HG03135 (cell line): Measurements from ENCODE around the gene WBP2.

Source experiments
- ATAC-seq: cut with Tn5 transposase; IDR thresholded peaks from one replicate; pipeline ENCODE4 v1.9.1; 2021; ENCODE audit warnings: mild to moderate bottlenecking, moderate library complexity; ENCODE audit not compliant: unreplicated experiment

The WBP2 gene

DNA sequence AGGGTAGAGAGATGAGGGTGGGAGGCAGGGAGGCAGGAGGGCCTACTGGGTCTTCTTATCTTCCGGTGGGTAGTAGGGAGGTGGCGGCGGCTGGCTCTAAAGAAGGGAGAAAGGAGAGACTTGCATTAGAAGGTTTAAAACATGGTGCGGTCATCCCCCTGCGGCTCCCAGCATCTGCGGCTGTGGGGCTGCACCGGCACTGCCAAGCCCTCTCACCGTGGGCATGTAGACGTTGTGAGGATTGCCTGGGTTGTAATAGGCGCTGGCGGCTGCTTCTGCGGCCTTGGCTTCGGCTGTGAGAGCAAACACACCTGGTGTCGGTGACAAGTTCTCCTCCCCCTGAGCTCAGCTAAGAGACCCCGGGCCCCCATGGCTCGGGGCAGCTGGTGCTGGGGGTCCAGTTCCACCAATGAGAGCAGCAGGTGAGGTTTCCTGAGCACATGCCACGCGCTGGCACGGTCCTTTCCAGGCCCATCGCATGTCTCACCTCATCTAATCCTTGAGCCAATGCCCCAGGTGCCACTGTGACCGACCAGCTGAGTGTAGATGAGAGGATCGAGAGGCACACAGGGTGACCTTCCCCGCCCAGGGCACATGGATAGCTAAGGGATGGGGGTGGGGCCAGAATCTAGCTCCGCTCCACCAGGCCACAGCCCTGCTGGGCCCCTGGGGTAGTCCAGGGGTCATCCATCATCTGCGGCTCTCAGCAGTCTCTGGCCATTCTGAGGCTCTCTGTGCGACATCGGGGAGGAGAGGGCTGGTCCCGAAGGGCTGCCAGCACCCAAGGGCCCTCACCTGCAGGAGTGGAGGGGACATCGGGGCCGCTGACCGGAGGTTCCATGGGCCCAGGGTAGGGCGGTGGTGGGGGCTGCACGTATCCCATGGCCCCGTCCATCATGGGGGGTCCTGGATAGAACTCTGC lies 8.2 kb downstream of the WBP2 start:
- no peak for ATAC-seq

GRCh38 chr17:75845933-75846691 lies 9.0 kb downstream of the WBP2 start:
- ATAC-seq = no peak

GRCh38 chr17:75845058-75845711 lies 9.9 kb downstream of the WBP2 start:
- ATAC-seq = peak; percentile 72

DNA sequence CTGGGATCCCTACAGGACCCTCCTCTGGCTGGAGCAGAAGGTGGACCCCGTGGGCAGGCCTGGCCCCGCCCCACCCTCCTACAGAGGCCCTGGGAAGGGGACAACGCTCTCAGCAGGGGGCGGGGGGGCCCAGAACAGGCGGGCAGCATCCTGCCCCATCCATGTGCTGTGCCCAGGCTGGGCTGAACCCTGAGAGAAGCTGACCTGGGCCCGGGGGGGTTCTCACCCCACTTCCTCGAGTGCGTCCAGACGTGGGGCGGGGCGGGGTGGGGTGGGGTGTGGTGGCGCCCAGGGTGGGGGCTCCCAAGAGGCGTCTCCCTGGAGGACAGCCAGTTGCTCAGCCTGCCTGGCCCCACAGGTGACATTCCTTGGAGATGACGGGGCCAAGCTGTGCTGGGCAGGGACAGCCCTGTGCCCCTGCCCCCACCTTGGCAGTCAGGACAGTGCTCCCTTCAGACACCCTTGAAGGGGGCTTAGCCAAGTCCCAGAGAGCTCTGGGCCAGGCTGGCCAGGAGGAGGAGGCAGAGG lies 10.5 kb downstream of the WBP2 start:
- ATAC-seq = no peak

- no peak for ATAC-seq
These were observed 11.3 kb downstream of the WBP2 start, which contains the start of gene UNC13D for GRCh38 chr17:75843577-75844529. UNC13D (minus strand) TSS chr17:75844404; CDS start chr17:75844337, 67 bp downstream.

DNA sequence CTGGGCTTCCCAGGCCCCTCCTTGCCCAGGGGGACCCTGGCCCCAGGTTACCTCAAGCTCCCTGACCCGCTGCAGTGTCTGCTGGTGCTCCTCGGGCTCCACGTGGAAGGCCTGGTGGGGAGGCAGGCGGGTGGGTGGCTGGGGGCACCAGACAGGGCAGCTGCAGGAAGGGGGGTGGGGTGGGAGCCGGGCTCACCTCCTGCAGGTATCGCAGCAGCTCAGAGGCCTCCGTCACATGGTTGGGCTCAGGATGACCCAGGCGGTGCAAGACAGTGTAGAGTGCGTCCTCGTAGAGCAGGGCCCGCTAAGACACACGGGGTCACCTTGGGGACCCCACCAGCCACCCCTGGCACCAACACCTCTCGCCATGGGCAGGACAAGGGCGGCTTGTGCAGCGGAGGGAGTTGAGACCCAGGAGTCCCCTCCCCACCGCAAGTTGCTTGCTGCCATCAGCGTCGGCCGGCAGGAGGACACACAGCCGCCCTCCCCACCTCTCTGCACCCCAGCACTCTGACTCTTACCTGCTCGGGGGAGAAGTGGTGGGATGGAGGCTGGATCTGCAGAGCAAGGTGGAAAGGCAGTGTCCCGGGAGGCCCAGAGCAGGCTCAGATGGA lies 12.1 kb downstream of the WBP2 start:
- ATAC-seq = no peak

- no peak for ATAC-seq
These were observed 12.7 kb downstream of the WBP2 start for GRCh38 chr17:75842411-75842810.

DNA sequence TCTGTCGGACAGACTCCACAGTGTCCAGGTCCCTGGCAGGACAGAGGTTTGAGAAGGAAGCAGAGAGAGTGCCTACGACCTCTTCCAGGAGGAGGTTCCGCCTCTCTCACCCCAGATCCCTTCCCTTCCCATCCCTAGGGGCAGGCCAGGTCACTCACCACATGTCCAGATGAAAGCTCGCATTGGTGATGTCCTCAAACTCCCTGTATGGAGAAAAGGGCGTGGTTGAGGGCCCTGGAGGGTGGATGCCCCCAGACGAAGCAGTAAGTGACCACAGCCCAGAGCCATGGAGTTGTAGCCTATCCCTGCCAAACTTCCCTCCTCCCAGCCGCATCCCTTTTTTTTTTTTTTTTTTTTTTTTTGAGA lies 14.4 kb downstream of the WBP2 start:
- no peak for ATAC-seq

DNA sequence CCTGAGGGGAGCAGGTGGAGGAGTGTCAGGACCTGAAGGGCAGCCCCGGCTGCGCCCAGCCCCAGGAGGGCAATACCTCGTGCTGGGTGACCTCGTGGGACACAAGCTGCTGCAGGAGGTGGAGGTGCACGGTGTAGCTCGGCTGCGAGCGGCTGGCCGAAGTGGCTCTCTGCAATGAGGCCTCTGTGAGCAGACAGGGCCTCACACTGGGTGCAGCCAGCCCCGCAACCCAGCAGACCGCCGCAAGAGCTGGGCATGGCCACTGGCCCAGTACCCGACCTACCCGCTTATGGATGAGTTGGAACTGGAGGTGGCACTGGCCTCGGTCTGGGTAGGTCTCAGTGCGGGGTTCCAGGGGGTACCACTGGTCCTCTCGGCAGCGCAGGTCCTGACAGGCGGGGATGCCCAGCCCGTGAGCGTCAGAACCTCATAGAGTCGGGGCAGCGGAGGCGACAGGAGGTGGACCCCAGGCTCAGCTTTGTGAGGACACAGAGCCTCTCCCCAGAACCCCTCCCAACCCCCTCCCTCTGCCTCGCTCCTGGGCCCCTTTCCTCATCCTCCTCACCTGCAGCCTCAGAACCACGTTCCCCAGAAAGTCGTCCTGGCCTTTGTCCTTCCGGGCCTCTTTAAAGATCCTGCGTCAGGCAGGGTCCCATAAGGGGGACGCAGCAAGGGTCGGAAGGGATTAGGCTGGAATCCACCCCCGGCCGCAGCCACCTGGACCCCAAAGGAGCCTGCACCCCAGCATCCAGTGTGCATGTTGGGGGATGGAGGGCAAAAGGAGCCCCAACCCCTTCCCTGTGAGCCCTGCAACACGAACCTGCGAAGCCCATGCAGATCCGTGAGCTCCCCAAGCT lies 15.0 kb downstream of the WBP2 start:
- no peak for ATAC-seq

DNA sequence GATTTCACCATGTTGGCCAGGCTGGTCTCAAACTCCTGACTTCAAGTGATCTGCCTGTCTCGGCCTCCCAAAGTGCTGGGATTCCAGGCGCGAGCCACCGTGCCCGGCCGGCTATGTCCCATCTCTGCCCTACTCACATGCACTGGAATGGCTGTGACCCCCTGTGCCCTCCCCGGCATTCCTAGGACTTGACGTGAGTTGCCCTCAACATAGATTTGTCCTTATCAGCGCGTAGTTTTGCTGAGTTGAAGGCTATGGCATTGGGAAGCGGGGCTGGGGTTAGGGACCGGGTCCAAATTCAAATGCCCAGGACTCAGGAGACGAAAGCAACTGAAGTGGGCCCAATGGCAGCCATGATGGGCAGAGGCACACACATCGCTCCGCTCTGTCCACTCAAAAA lies 16.7 kb downstream of the WBP2 start:
- ATAC-seq = no peak

GRCh38 chr17:75837899-75838298 lies 17.2 kb downstream of the WBP2 start:
- no peak for ATAC-seq

GRCh38 chr17:75836605-75837004 lies 18.5 kb downstream of the WBP2 start:
- ATAC-seq = no peak

- ATAC-seq = no peak
These were observed 19.5 kb downstream of the WBP2 start for GRCh38 chr17:75835654-75835987.

GRCh38 chr17:75834928-75835653 lies 20.0 kb downstream of the WBP2 start:
- no peak for ATAC-seq

GRCh38 chr17:75834279-75834920 lies 20.7 kb downstream of the WBP2 start:
- ATAC-seq = no peak

- no peak for ATAC-seq
These were observed 22.3 kb downstream of the WBP2 start for GRCh38 chr17:75832652-75833400.

GRCh38 chr17:75832164-75832651 lies 22.9 kb downstream of the WBP2 start:
- no peak for ATAC-seq
